Left lung (tissue), 10 donors: ENCODE results near the gene HLF. TPM values are rescaled to one million over a fixed set of nuclear protein-coding genes. Genes with fewer than 3 reads are reported as not detected.

ENCODE experiments used
- ATAC-seq: fragments of 200-7000 bp; cut with Tn5 transposase; one replicate; pipeline ENCODE4 v1.9.1; 2020; ENCODE audit warnings: moderate library complexity
- DNase-seq, 4 donors: peaks; one replicate each; pipeline ENCODE4 v3.0.0-alpha.2; 2013 to 2020
- H3K27ac ChIP-seq, 2 donors: fragments of 200-600 bp; sonication (generic) in 1 of 2; one replicate each; pipeline versions ENCODE4 v1.5.0 to v1.8.0; 2020 to 2021
- H3K27me3 ChIP-seq, 2 donors: fragments of 200-600 bp; sonication (generic) in 1 of 2; one replicate each; pipeline versions ENCODE4 v1.5.0 to v1.8.0; 2020 to 2021
- H3K36me3 ChIP-seq, 2 donors: fragments of 200-600 bp; sonication (generic) in 1 of 2; one replicate each; pipeline versions ENCODE4 v1.5.0 to v1.8.0; 2020 to 2021
- H3K4me1 ChIP-seq, 2 donors: fragments of 200-600 bp; one replicate each; pipeline ENCODE4 v1.8.0; 2021
- H3K4me3 ChIP-seq, 2 donors: fragments of 200-600 bp; sonication (generic) in 1 of 2; one replicate each; pipeline versions ENCODE4 v1.5.0 to v1.8.0; 2020 to 2021; ENCODE audit warnings: mild to moderate bottlenecking in 1 of 2
- H3K9me3 ChIP-seq, 2 donors: fragments of 200-600 bp; sonication (generic) in 1 of 2; one replicate each; pipeline versions ENCODE4 v1.5.0 to v1.8.0; 2020 to 2021
- intact Hi-C, 2 donors: fragments of 100-400 bp; cut with DNase I; formaldehyde crosslinking; loops; one replicate each; pipeline versions ENCODE4 v1.11.2 to v1.14.2; 2022
- polyA plus RNA-seq, 6 donors: library from polyadenylated mRNA; unstranded; fragments of 120-200 nt; gene quantifications; one replicate each; pipeline ENCODE4 v1.2.1, GENCODE V29; 2013; ENCODE audit not compliant: insufficient read length in 6 of 6
- total RNA-seq, 2 donors: library from RNA; stranded (reverse); fragmentation: NEBNext Ultra II Directional; extraction: Animal tissue kit (Norgen Biotek cat#: 25700); gene quantifications; one replicate each; pipeline ENCODE4 v1.2.1, GENCODE V29; 2021
- TF ChIP-seq, protein P1 (sequence below), 2 donors: fragments of 200-600 bp; sonication (generic) in 1 of 2; IDR thresholded peaks; one replicate each; pipeline versions ENCODE4 v1.5.0 to v1.8.0; 2021; ENCODE audit warnings: antibody characterized with exemption in 2 of 2
- donor health status: DM: no; HTN: yes; CAD: no.
- donor health status: DM: no; HTN: no; CAD: no.

The HLF gene
- total and polyA plus RNA-seq, 8 donors = 3.0 to 9.9 (median 4.8) TPM

DNA sequence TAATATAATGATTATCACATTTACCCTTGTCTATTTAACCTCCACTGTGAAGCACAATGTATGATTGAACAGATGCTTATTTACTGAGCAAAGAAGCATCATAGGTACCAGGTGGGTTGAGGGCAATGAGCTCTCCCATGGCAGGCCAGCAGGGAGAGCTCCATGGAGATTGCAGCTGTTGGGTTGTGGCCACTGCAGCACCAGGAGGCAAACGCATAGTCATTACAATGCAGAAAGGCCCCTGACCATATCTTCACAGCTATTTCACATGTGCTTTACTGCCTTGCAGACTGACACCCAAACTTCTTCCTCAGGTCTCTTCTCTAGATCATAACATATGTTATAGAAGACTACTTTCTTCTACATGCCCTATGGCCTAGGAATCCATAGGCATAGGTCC is 81.9 kb downstream of the HLF start:
- H3K27ac ChIP-seq = no peak overlapping the region
- H3K9me3 ChIP-seq = no peaks in the 10 kb centered on the region
- H3K4me3 ChIP-seq = no peak overlapping the region
- no peaks in the 10 kb centered on the region for H3K4me1 ChIP-seq
- intact Hi-C loops = loop anchor here in 1 of 2 donors (10.0 kb wide), 1 partner anchor 352 kb away; no protein-coding TSS in a partner anchor
- TF ChIP-seq, protein P1, sequence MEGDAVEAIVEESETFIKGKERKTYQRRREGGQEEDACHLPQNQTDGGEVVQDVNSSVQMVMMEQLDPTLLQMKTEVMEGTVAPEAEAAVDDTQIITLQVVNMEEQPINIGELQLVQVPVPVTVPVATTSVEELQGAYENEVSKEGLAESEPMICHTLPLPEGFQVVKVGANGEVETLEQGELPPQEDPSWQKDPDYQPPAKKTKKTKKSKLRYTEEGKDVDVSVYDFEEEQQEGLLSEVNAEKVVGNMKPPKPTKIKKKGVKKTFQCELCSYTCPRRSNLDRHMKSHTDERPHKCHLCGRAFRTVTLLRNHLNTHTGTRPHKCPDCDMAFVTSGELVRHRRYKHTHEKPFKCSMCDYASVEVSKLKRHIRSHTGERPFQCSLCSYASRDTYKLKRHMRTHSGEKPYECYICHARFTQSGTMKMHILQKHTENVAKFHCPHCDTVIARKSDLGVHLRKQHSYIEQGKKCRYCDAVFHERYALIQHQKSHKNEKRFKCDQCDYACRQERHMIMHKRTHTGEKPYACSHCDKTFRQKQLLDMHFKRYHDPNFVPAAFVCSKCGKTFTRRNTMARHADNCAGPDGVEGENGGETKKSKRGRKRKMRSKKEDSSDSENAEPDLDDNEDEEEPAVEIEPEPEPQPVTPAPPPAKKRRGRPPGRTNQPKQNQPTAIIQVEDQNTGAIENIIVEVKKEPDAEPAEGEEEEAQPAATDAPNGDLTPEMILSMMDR (IDR thresholded peaks at IDR 0.05) = no peak
- DNase-seq (no peak), ATAC-seq (no peak)
- H3K36me3 ChIP-seq = no peaks in the 10 kb centered on the region
- no peaks in the 10 kb centered on the region for H3K27me3 ChIP-seq

DNA sequence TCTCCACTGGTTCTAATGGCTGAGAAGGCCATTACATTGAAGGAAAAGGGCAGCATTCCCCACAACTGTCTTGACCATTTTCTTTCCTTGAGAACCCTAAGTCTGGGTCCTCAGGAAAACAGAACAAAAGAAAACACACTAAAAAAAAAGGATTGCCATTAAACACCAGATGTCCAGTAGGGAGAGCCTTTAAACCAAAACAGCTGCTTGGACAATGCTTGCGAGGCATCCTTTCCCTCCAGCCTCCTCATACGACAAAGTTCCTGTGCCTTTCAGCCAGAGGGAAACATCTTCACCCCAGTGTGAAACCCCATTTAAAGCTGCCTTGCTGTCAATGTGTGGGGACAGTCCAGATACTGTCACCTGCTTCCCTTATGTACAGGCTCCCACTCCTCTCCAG is 82.6 kb downstream of the HLF start:
- Histone ChIP-seq H3K27me3 (no peaks in the 10 kb centered on the region), H3K4me1 (no peaks in the 10 kb centered on the region), H3K27ac (no peak overlapping the region), H3K9me3 (no peaks in the 10 kb centered on the region), H3K36me3 (no peaks in the 10 kb centered on the region), H3K4me3 (no peak overlapping the region)
- DNase-seq (no peak), ATAC-seq (no peak)
- intact Hi-C loops = loop anchor here in 1 of 2 donors (10.0 kb wide), 1 partner anchor 353 kb away; no protein-coding TSS in a partner anchor
- TF ChIP-seq, protein P1 (IDR thresholded peaks at IDR 0.05) = no peak

DNA sequence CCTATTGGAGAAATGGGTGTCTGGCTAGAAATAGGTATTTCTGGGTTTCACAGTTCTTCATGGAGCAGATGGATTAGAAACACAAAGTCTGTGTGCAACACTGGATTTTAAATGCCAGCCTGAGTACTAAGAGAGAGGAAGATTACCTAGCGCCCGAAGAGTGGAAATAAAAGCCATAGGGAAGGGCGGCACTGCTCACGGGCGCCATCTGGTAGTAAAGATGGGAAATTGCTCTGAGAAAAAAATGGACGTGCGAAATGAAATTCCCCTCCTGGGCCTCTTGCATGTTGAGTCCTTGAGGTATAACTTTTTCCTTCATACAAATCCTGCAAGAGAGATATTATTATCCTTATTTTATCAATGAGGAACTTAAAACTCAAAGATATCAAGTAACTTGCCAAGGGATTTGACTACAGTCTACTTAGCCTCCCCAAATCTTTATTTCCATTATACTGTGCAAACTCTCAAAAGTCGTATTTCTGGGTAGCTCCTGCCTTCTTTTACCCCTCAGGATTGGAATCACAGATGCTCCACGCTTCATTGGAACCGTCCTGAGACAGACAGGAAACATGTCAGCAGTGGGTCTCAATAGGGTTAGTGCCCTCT is 84.1 kb downstream of the HLF start:
- no peak overlapping the region for H3K4me3 ChIP-seq
- no peaks in the 10 kb centered on the region for H3K27me3 ChIP-seq
- intact Hi-C loops = loop anchor here in 1 of 2 donors (10.0 kb wide), 1 partner anchor 354 kb away; no protein-coding TSS in a partner anchor
- H3K27ac ChIP-seq = no peak overlapping the region
- TF ChIP-seq, protein P1 (IDR thresholded peaks at IDR 0.05) = peak; percentile 61 to 78
- DNase-seq = peak in 2 of 4 donors; percentile 64 to 79
- no peaks in the 10 kb centered on the region for H3K9me3 ChIP-seq
- H3K36me3 ChIP-seq = no peaks in the 10 kb centered on the region
- H3K4me1 ChIP-seq = no peaks in the 10 kb centered on the region
- ATAC-seq = peak; percentile 95

DNA sequence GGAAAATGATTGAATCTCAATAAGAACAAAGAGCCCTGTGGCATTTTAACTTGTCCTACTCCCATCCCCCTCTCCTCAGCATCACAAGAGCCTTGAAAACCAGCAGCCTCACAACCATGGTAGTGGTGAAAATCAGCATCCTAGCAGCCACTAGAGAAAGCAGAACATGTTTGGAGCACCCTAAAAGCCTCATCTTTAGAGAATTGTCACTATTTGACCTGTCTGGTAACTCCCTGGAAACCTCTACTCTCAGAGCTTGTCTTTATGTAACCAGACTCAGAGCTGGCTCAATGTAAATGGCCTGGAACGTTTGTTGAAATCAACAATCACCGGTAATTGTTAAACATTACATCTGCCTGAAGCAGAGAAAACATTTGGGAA is 86.1 kb downstream of the HLF start:
- ATAC-seq (no peak), DNase-seq (no peak)
- Histone ChIP-seq H3K4me3 (no peak overlapping the region), H3K9me3 (no peaks in the 10 kb centered on the region), H3K4me1 (no peaks in the 10 kb centered on the region), H3K36me3 (no peaks in the 10 kb centered on the region), H3K27me3 (no peaks in the 10 kb centered on the region), H3K27ac (no peak overlapping the region)
- TF ChIP-seq, protein P1 (IDR thresholded peaks at IDR 0.05) = no peak
- intact Hi-C loops = no loop called here

GRCh38 chr17:55351226-55351625 is 86.5 kb downstream of the HLF start:
- no peak overlapping the region for H3K27ac ChIP-seq
- DNase-seq = no peak
- no peaks in the 10 kb centered on the region for H3K9me3 ChIP-seq
- no peaks in the 10 kb centered on the region for H3K36me3 ChIP-seq
- intact Hi-C loops = no loop called here
- H3K4me1 ChIP-seq = no peaks in the 10 kb centered on the region
- no peak overlapping the region for H3K4me3 ChIP-seq
- no peak for ATAC-seq
- no peaks in the 10 kb centered on the region for H3K27me3 ChIP-seq
- TF ChIP-seq, protein P1 (IDR thresholded peaks at IDR 0.05) = no peak
